RWPE2 (cell line): ENCODE results near the gene DNAH14.

Experiments used
- ATAC-seq: fragments of 200-7000 bp; cut with Tn5 transposase; 3 replicates; pipeline ENCODE4 v1.9.1; 2021; ENCODE audit warnings: low read depth
- DNase-seq: peaks from one replicate; pipeline ENCODE4 v3.0.0-alpha.2; 2020; ENCODE audit warnings: low spot score
- H3K27ac ChIP-seq: fragments of 450-650 bp; 2 replicates; pipeline ENCODE4 v1.5.1; 2017; ENCODE audit warnings: mild to moderate bottlenecking; ENCODE audit not compliant: poor library complexity, severe bottlenecking
- H3K27me3 ChIP-seq: fragments of 250-450 bp; sonication (Bioruptor Pico); 2 replicates; pipeline ENCODE4 v1.5.1; 2021; ENCODE audit warnings: mild to moderate bottlenecking, moderate library complexity; ENCODE audit not compliant: insufficient read depth, poor library complexity, severe bottlenecking
- H3K36me3 ChIP-seq: fragments of 250-450 bp; sonication (Bioruptor Pico); 2 replicates; pipeline ENCODE4 v1.5.1; 2020; ENCODE audit warnings: low read depth, mild to moderate bottlenecking, moderate library complexity
- H3K4me1 ChIP-seq: fragments of 250-450 bp; sonication (Bioruptor Pico); 2 replicates; pipeline ENCODE4 v1.5.1; 2021; ENCODE audit warnings: mild to moderate bottlenecking, moderate library complexity; ENCODE audit not compliant: insufficient read depth, poor library complexity, severe bottlenecking
- H3K4me3 ChIP-seq: fragments of 250-450 bp; sonication (Bioruptor Pico); 2 replicates; pipeline ENCODE4 v1.5.1; 2021; ENCODE audit warnings: mild to moderate bottlenecking, moderate library complexity; ENCODE audit not compliant: severe bottlenecking
- H3K9me3 ChIP-seq: fragments of 250-450 bp; sonication (Bioruptor Pico); 2 replicates; pipeline ENCODE4 v1.5.1; 2021; ENCODE audit warnings: mild to moderate bottlenecking, moderate library complexity; ENCODE audit not compliant: severe bottlenecking
- TF ChIP-seq, protein P1 (sequence below): fragments of 450-650 bp; IDR thresholded peaks from one replicate; pipeline ENCODE4 v1.5.1; 2017; ENCODE audit warnings: mild to moderate bottlenecking, moderate library complexity; ENCODE audit not compliant: poor library complexity, severe bottlenecking

DNAH14 gene

DNA sequence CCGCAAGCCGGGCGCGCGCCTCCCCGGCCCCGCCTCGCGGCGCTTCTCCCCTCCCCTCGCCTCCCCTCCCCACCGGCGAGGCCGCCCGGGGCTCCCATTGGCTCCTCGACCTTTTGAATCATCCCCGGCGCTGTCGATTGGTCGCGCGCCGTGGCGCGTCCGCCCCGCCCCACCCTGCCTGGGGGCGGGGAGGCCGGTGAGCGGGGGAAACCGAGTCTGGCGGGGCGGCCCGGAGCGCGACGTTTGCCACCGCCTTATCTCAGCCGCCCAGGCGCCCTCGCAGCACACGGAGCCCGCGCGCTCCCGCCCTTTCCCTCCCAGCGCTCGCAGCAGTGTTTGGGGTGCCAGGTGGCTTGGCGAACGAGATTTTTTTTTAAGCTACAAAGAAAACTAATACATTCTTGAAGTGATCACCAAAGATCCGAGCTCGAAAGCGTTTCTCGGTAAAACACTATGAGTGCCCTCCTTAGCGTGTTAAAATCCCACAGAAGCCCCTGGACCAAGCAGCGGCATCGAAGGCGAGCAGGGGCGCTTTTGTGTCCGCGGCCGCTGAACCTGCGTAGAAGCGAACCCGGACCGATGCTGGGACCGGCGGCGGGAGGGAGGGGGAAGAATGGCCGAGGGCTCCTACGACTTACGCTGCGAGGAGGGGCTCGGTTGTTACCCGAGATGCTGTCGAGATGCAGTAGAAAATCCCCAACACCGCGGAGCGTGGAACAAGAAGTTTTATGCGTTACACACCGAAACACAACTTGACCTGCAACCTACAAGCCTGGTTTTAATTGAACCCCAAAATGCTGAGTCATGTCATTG, 498.8 kb downstream of the DNAH14 start:
- Histone ChIP-seq H3K4me3 (peak overlapping the region; percentile 94), H3K36me3 (no peaks in the 10 kb centered on the region), H3K9me3 (no peaks in the 10 kb centered on the region), H3K27ac (peak overlapping the region; percentile 65), H3K4me1 (peaks cover 18% of the 10 kb centered on the region), H3K27me3 (no peaks in the 10 kb centered on the region)
- peak; percentile 71 for DNase-seq
- ATAC-seq: peak; percentile 76
- TF ChIP-seq, protein P1, sequence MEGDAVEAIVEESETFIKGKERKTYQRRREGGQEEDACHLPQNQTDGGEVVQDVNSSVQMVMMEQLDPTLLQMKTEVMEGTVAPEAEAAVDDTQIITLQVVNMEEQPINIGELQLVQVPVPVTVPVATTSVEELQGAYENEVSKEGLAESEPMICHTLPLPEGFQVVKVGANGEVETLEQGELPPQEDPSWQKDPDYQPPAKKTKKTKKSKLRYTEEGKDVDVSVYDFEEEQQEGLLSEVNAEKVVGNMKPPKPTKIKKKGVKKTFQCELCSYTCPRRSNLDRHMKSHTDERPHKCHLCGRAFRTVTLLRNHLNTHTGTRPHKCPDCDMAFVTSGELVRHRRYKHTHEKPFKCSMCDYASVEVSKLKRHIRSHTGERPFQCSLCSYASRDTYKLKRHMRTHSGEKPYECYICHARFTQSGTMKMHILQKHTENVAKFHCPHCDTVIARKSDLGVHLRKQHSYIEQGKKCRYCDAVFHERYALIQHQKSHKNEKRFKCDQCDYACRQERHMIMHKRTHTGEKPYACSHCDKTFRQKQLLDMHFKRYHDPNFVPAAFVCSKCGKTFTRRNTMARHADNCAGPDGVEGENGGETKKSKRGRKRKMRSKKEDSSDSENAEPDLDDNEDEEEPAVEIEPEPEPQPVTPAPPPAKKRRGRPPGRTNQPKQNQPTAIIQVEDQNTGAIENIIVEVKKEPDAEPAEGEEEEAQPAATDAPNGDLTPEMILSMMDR: no peak

DNA sequence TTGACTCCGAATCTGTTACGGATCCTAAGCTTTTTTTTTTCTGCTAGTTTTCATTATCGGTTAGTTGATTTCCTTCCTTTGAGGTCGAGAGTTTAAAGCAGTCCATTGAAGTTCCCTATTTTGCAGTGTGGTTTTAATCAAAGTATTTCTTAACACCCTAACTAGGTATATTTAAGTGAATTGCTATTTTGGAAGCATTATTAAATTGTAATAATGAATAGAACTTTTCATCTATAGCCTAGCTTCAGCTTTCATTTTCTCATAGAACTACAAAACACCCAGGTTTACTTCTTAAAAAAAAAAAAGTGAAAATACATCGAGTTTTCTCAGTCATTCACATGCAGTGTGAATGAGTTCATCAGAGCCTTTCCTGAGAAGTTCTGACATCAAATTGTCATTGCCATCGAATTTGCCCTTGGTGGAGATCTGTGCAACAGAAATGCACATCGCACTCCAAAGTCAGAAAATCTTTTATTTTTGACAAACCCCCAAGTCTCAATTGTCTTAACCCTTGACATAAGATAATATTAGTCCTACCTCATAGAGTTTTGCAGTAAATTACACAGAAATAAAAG, 499.5 kb downstream of the DNAH14 start:
- Histone ChIP-seq H3K4me3 (peak overlapping the region; percentile 94), H3K4me1 (peaks cover 18% of the 10 kb centered on the region), H3K9me3 (no peaks in the 10 kb centered on the region), H3K27me3 (no peaks in the 10 kb centered on the region), H3K27ac (peak overlapping the region; percentile 65), H3K36me3 (no peaks in the 10 kb centered on the region)
- DNase-seq (no peak), ATAC-seq (no peak)
- TF ChIP-seq, protein P1: no peak

GRCh38 chr1:225430301-225430700, 500.8 kb downstream of the DNAH14 start:
- H3K36me3 ChIP-seq: no peaks in the 10 kb centered on the region
- no peaks in the 10 kb centered on the region for H3K27me3 ChIP-seq
- ATAC-seq (no peak), DNase-seq (no peak)
- H3K4me1 ChIP-seq: peaks cover 8% of the 10 kb centered on the region
- H3K4me3 ChIP-seq: no peak overlapping the region
- no peaks in the 10 kb centered on the region for H3K9me3 ChIP-seq
- TF ChIP-seq, protein P1: no peak
- no peak overlapping the region for H3K27ac ChIP-seq

DNA sequence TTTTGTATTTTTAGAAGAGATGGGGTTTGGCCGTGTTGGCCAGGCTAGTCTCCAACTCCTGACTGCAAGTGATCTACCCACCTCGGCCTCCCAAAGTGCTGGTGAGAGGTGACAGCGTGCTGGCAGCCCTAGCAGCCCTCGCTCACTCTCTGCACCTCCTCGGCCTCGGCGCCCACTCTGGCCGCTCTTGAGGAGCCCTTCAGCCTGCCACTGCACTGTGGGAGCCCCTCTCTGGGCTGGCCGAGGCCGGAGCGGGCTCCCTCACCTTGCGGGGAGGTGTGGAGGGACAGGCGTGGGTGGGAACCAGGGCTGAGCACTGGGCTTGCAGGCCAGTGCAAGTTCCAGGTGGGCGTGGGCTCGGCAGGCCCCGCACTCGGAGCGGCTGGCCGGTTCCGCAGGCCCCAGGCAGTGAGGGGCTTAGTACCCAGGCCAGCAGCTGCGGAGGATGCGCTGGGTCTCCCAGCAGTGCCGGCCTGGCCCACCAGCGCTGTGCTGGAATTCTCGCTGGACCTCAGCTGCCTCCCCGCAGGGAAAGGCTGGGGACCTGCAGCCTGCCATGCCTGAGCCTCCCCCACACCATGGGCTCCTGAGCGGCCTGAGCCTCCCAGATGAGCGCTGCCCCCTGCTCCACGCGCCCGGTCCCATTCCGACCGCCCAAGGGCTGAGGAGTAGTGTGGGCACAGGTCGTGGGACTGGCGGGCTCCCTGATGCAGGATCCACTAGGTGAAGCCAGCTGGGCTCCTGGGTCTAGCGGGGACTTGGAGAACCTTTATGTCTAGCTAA, 501.8 kb downstream of the DNAH14 start:
- DNase-seq: no peak
- Histone ChIP-seq H3K36me3 (no peaks in the 10 kb centered on the region), H3K27ac (no peak overlapping the region), H3K4me3 (no peak overlapping the region), H3K27me3 (no peaks in the 10 kb centered on the region), H3K4me1 (peaks cover 3% of the 10 kb centered on the region), H3K9me3 (no peaks in the 10 kb centered on the region)
- ATAC-seq: no peak
- TF ChIP-seq, protein P1: no peak
